Thymus (tissue), 11 donors: ENCODE measurements around the gene ADAMTS3. TPM values are rescaled to one million over a fixed set of nuclear protein-coding genes. Genes with fewer than 3 reads are reported as not detected.
"Not testable (repeated sequence)": the region's sequence is repeated elsewhere in the genome, so short reads cannot be mapped to it uniquely, and the experiment has no call there.

Experiments used
- DNase-seq, 9 donors: peaks; one replicate each; pipeline ENCODE4 v3.0.0-alpha.2; 2013; ENCODE audit warnings: low spot score in 9 of 9, low read depth in 6 of 9, missing footprints in 1 of 9
- H3K27ac ChIP-seq, 2 donors: one replicate each; pipeline ENCODE4 v1.5.1; 2013; ENCODE audit warnings: control low read depth in 1 of 2, low read depth in 1 of 2, low read length in 1 of 2, mild to moderate bottlenecking in 1 of 2, moderate library complexity in 1 of 2
- H3K27me3 ChIP-seq, 2 donors: one replicate each; pipeline ENCODE4 v1.5.1; 2013; ENCODE audit warnings: low read length in 1 of 2; ENCODE audit not compliant: control insufficient read depth in 2 of 2, insufficient read depth in 1 of 2
- H3K36me3 ChIP-seq, 2 donors: one replicate each; pipeline ENCODE4 v1.5.1; 2013; ENCODE audit warnings: low read length in 1 of 2, mild to moderate bottlenecking in 1 of 2, moderate library complexity in 1 of 2; ENCODE audit not compliant: control insufficient read depth in 2 of 2, insufficient read depth in 2 of 2
- H3K4me1 ChIP-seq, 2 donors: one replicate each; pipeline ENCODE4 v1.5.1; 2013; ENCODE audit warnings: low read length in 2 of 2; ENCODE audit not compliant: control insufficient read depth in 2 of 2, insufficient read depth in 2 of 2
- H3K4me3 ChIP-seq, 2 donors: one replicate each; pipeline ENCODE4 v1.5.1; 2013; ENCODE audit warnings: low read length in 2 of 2, control low read depth in 1 of 2, mild to moderate bottlenecking in 1 of 2
- H3K9me3 ChIP-seq, 2 donors: one replicate each; pipeline ENCODE4 v1.5.1; 2013; ENCODE audit warnings: low read length in 1 of 2, mild to moderate bottlenecking in 1 of 2; ENCODE audit not compliant: control insufficient read depth in 2 of 2, insufficient read depth in 1 of 2
- WGBS: extraction: QIAGEN DNeasy Blood & Tissue Kit; methylation state at CpG from one replicate; pipeline ENCODE4 v1.1.7; 2013; 5-methylcytosine and 5-hydroxymethylcytosine counted together
- polyA plus RNA-seq: library from polyadenylated mRNA; stranded (reverse); fragments of 200-250 nt; gene quantifications from one replicate; pipeline ENCODE4 v1.2.3, GENCODE V29; 2013
- total RNA-seq: library from RNA; stranded (reverse); fragments of 120-200 nt; gene quantifications from one replicate; pipeline ENCODE4 v1.2.4, GENCODE V29; 2013
- donor health status: healthy.

The ADAMTS3 gene
- total and polyA plus RNA-seq, 2 donors = 1.1 to 1.8 TPM

- Histone ChIP-seq H3K4me3 (no peak overlapping the region), H3K9me3 (no peaks in the 10 kb centered on the region), H3K4me1 (no peaks in the 10 kb centered on the region), H3K27me3 (no peaks in the 10 kb centered on the region), H3K27ac (no peak overlapping the region), H3K36me3 (no peaks in the 10 kb centered on the region)
- 93% methylated on average over 5 of the region's 5 CpGs for WGBS
- DNase-seq = no peak
These were observed 12.0 kb downstream of the ADAMTS3 start for GRCh38 chr4:72557021-72557420.

DNA sequence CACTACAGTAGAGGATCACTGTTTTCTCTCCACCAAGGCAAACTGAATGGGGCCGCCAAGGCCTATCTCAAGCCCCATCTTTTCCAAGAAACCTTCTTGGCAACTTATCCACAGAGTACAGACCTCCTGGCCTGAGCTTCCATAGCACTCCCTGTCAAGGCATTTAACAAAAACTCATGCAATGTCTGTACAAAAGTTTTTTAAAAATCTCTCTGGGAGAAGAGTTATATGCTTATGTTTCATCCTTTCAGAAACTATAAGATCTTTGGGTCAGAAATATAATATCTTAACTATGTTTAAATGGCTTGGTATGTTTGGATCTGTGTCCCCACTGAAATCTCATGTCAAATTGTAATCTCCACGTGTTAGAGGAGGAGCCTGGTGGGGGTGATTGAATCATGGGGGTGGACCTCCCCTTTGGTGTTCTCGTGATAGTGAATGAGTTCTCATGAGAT, 13.6 kb downstream of the ADAMTS3 start:
- H3K9me3 ChIP-seq = no peaks in the 10 kb centered on the region
- H3K36me3 ChIP-seq = no peaks in the 10 kb centered on the region
- no peak for DNase-seq
- no peaks in the 10 kb centered on the region for H3K27me3 ChIP-seq
- no peak overlapping the region for H3K4me3 ChIP-seq
- H3K27ac ChIP-seq = no peak overlapping the region
- 80% methylated on average over 3 of the region's 3 CpGs for WGBS
- H3K4me1 ChIP-seq = no peaks in the 10 kb centered on the region

GRCh38 chr4:72553540-72554337, 15.3 kb downstream of the ADAMTS3 start:
- DNase-seq = no peak
- WGBS = 98% methylated on average over 1 of the region's 1 CpG

DNA sequence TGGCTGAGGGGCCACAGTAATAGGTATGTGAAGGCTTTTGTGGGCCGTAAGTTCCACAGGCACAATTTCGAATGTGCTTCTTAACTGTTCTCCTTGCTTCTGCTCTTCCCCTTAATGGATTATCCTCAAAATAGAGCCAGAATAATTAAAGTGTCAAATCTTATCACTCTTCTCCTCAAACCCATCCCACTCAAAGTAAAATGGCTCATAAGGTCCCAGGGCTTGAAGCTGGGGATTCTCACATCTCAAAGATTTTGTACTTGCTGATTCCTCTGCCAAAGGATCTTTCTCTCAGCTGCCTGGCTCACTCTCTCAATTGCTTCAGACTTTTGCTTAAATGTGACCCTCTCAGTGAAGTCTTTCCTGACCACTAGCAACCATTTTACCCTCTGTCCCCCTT, 16.6 kb downstream of the ADAMTS3 start:
- no peaks in the 10 kb centered on the region for H3K27me3 ChIP-seq
- no peaks in the 10 kb centered on the region for H3K9me3 ChIP-seq
- H3K36me3 ChIP-seq = no peaks in the 10 kb centered on the region
- no peak overlapping the region for H3K4me3 ChIP-seq
- H3K27ac ChIP-seq = no peak overlapping the region
- DNase-seq = no peak
- WGBS = 98% methylated on average over 2 of the region's 2 CpGs
- no peaks in the 10 kb centered on the region for H3K4me1 ChIP-seq

More at GRCh38 chr4:72553540-72554337, 15.3 kb downstream of the ADAMTS3 start:
- no peaks in the 10 kb centered on the region for H3K36me3 ChIP-seq
- H3K27ac ChIP-seq = no peak overlapping the region
- H3K4me3 ChIP-seq = no peak overlapping the region
- H3K4me1 ChIP-seq = no peaks in the 10 kb centered on the region
- H3K9me3 ChIP-seq = no peaks in the 10 kb centered on the region
- H3K27me3 ChIP-seq = no peaks in the 10 kb centered on the region

GRCh38 chr4:72546456-72546855, 22.6 kb downstream of the ADAMTS3 start:
- no peaks in the 10 kb centered on the region for H3K9me3 ChIP-seq
- H3K27ac ChIP-seq = no peak overlapping the region
- no peak for DNase-seq
- WGBS = 94% methylated on average over 1 of the region's 1 CpG
- no peaks in the 10 kb centered on the region for H3K27me3 ChIP-seq
- no peaks in the 10 kb centered on the region for H3K36me3 ChIP-seq
- H3K4me1 ChIP-seq = no peaks in the 10 kb centered on the region
- H3K4me3 ChIP-seq = no peak overlapping the region

- WGBS = 82% methylated on average over 1 of the region's 1 CpG
- not testable (repeated sequence) for H3K27ac ChIP-seq, H3K4me1 ChIP-seq, H3K9me3 ChIP-seq, H3K4me3 ChIP-seq, H3K36me3 ChIP-seq, DNase-seq, H3K27me3 ChIP-seq
These were observed 28.3 kb downstream of the ADAMTS3 start for GRCh38 chr4:72540694-72541093.

- H3K4me1 ChIP-seq = no peaks in the 10 kb centered on the region
- H3K36me3 ChIP-seq = no peaks in the 10 kb centered on the region
- WGBS = 84% methylated on average over 1 of the region's 1 CpG
- peaks cover 0 to 4% of the 10 kb centered on the region in 2 donors for H3K9me3 ChIP-seq
- H3K4me3 ChIP-seq = no peak overlapping the region
- H3K27ac ChIP-seq = no peak overlapping the region
- DNase-seq = no peak
- H3K27me3 ChIP-seq = no peaks in the 10 kb centered on the region
These were observed 31.0 kb downstream of the ADAMTS3 start for GRCh38 chr4:72538006-72538405.

- Histone ChIP-seq H3K9me3 (peaks cover 0 to 4% of the 10 kb centered on the region in 2 donors), H3K4me3 (no peak overlapping the region), H3K27me3 (no peaks in the 10 kb centered on the region), H3K4me1 (no peaks in the 10 kb centered on the region), H3K36me3 (no peaks in the 10 kb centered on the region), H3K27ac (no peak overlapping the region)
- no peak for DNase-seq
- WGBS = 95% methylated on average over 1 of the region's 1 CpG
These were observed 32.6 kb downstream of the ADAMTS3 start for GRCh38 chr4:72536443-72536842.

GRCh38 chr4:72531768-72532290, 37.2 kb downstream of the ADAMTS3 start:
- Histone ChIP-seq H3K9me3 (no peaks in the 10 kb centered on the region), H3K4me1 (no peaks in the 10 kb centered on the region), H3K27ac (no peak overlapping the region), H3K4me3 (no peak overlapping the region), H3K36me3 (no peaks in the 10 kb centered on the region), H3K27me3 (no peaks in the 10 kb centered on the region)
- peak in 1 of 9 donors; percentile 28 for DNase-seq
- 99% methylated on average over 1 of the region's 1 CpG for WGBS
